HG03135 (cell line): ENCODE data around the gene MAGEL2.

Source experiments
- ATAC-seq: cut with Tn5 transposase; IDR thresholded peaks from one replicate; pipeline ENCODE4 v1.9.1; 2021; ENCODE audit warnings: mild to moderate bottlenecking, moderate library complexity; ENCODE audit not compliant: unreplicated experiment

MAGEL2 gene

GRCh38 chr15:23647421-23648370, at the start of gene MAGEL2:
Gene MAGEL2 (minus strand): TSS chr15:23647867. CDS start chr15:23647742, 125 bp downstream.
- ATAC-seq, result no peak

DNA sequence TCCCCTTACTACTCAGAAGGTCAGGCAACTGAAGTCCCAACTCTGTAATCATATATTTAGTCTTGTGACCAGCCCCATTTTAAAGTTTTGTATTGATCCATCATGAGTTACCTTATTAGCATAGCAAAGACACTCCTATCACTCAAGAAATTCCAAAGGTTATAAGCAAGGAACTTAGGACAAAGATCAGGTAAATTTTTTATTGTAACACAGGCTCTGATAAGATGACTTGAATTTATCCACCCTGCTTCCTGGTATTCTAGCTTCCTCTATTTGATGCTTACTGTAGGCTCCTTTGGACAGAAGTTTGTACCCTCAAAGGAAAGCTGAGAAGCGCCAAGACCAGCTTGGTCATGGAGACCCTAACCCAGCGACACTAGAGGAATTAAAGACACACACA, 47.6 kb upstream of the MAGEL2 start:
- ATAC-seq, result no peak

DNA sequence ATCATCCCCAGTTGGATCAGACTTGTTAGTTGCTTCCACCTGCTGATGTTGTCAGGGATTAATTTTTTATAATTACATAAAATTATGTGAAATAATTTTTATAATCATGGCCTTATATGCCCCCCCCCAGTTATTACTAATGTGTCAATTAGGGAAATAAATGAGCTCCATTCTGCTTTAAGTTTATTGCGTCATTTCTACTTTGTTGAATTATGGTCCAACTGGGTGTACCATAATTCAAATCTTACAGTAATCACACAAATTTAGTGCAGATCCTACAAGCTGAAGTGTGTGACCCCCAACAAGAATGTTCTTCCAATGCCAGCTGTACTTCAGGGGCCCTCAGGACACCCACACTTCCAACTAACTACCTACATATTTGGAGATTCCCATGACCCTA, 46.9 kb upstream of the MAGEL2 start:
- no peak for ATAC-seq

- ATAC-seq, result no peak
Observed at GRCh38 chr15:23690450-23690852, 42.8 kb upstream of the MAGEL2 start.

DNA sequence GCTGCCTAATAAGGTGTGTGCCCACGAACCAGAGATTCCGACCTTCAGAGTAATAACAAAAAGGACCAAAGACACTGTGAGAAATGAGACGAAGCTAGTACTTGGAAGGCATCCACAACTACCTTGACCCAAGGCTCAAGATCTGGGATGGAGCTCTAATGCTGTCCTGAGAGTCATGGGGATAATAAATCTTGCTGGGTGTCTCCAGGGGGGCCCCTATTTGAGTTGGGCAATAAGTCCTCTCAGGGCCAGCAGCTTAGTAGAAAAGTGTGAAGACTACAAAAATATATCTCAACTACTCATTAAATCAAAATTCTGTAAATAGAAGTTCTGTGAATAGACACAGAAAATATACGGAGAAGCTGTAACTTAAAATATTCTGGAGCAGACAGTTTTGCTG, 42.3 kb upstream of the MAGEL2 start:
- no peak for ATAC-seq

- ATAC-seq, result no peak
Observed at GRCh38 chr15:23687143-23687470, 39.4 kb upstream of the MAGEL2 start, which contains the start of gene NDN. Gene NDN (minus strand): TSS chr15:23687305. CDS start chr15:23687217, 88 bp downstream.

DNA sequence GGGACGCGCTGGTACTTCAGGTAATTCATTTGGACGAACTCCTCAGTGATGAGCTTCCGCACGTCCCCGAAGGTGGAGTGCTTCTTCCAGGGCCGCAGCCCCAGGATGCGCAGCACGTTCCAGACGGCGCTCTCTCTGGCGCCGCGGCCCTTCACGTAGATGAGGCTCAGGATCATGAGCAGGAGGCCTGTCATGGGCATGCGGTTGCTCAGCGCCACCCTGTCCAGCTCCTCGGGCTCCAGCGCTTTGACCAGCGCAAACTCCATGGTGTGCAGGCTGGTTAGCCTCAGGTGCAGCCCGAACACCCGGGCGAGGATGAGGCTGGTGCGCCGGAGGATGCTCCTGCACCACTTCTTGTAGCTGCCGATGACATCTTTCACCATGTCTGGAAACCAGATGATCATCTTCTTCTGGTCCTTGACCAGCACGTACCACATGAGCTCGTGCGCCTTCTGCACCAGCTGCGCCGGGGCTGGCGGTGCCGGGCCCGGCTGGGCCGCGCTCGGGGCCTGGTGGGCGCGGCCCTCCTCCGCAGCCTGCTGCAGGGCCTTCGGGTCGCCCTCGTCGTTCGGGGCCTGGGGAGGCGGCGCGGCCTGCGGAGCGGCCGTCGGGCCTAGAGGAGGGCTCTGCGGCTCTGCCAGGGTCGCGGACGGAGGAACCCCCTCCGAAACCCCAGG, 38.9 kb upstream of the MAGEL2 start:
- no peak for ATAC-seq

- ATAC-seq, result no peak
Observed at GRCh38 chr15:23671481-23671880, 23.8 kb upstream of the MAGEL2 start.

- no peak for ATAC-seq
Observed at GRCh38 chr15:23670970-23671369, 23.3 kb upstream of the MAGEL2 start.

GRCh38 chr15:23663232-23663631, 15.6 kb upstream of the MAGEL2 start:
- no peak for ATAC-seq

DNA sequence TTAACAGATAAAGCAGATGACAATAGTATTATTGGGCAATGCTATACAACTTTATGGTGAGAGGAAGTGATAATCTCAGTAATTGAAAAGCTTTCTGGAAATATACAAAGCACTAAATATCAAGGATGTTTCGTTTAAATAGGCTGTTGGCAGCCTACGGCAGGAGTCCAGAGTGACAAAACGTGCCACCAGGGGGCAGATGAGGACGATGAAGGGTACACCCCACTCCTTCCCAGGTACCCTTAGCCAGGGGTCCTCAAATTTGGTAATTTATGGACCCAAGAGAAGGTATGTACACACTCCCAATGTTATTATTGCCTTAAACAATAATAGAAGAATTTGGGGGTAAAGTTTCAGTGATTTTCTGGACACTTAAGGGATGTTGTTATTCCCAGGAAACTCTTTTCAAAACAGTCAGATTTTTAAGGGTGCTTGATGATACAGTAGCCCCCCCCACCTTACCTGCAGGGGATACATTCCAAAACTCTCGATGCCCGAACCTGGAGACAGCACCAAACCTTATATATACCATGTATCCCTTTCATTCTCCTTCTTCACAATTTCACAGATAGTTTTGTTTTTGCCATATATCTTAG, 1.4 kb upstream of the MAGEL2 start:
- no peak for ATAC-seq

DNA sequence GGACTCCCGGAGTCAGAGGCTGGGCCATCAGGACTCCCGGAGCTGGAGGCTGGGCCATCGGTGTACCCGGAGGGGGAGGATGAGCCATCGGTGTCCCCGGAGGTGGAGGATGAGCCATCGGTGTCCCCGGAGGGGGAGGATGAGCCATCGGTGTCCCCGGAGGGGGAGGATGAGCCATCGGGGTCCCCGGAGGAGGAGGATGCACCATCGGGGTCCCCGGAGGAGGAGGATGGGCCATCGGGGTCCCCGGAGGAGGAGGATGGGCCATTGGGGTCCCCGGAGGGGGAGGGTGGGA, 719 bp downstream of the MAGEL2 start:
- ATAC-seq, result no peak

DNA sequence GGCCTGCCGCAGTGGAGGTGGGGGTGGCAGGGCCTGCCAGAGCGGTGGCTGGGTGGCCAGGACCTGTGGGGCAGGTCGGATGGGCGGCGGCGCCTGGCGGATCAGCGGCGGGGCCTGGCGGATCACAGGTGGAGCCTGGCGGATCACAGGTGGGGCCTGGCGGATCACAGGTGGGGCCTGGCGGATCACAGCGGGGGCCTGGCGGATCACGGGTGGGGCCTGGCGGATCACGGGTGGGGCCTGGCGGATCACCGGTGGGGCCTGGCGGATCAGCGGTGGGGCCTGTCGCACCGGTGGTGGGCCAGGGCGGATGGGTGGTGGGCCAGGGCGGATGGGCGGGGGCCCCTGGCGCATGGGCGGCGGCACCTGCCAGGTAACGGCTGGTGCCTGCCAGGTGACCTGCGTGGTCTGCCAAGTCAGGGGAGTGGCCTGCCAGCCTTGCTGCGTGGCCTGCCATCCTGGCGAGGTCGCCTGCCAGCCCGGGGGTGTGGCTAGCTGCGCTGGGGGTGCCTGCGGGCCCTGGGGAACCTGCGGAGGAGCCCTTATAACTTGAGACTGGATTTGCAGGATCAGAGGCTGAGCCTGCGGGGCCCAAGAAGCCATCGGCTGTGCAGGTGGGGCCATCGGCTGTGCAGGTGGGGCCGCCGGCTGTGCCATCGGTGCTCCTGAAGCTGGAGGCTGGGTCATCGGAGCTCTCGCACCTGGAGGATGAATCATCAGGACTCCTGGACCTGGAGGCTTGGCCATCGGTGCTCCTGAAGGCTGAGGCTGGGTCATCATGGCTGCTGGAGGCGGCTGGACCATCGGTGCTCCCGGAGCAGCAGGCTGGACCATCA, 1.3 kb downstream of the MAGEL2 start:
- no peak for ATAC-seq

DNA sequence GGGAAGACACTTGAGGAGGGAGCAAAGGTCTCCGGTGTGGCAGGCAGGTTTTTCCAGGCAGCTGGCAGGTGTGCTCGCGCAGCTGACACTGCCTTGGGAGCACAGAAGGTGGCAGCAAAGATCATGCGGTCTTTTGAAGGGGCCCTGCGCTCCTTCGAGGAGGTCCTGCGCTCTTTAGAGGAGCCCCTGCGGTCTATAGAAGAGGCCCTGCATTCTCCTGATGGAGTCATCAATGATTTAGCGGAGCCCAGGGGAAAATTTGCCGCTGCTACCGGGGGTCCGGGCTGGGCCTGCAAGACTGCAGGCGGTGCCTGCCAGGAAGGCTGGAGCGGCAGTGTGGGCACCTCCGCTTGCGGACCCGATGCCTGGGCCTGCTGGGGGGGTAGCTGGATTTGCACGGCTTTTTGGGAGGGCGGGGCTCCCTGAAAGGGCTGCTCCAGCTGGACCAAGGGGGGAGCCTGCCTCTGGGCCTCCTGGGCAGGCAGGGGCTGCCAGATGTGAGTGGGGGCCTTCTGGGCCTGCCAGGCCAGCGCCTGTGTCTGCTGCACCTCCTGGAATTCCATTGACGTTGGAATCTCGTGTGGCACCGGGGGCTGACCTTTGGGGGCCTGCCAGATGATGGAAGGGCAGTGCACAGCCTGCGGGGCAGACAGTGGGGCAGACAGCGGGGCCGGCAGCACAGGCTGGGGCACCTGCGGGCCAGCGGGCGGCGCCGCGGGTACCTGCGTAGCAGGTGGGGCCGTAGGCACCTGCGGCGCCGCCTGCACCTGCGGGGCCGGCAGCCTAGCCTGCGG, 2.1 kb downstream of the MAGEL2 start:
- ATAC-seq, result no peak

DNA sequence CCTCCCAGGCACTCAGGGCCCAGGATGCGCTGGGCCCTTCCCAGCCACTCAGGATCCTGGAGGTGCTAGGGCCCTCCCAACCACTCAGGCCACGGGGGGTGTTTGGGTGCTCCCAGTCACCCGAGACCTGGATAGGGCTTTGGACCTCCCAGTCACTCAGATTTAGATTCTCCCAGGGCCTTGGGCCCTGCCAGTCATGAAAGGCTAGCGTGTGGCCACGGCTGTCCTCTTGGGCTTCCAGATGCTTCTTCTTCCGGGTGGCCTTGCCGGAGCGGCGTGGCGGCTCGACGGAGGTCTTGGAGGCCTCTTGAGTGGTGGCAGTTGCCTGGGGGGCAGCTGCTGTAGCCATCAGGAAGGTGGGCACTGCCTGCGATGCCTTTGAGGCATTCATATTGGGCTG, 2.8 kb downstream of the MAGEL2 start:
- ATAC-seq, result no peak

- ATAC-seq, result no peak
Observed at GRCh38 chr15:23642413-23643044, 5.1 kb downstream of the MAGEL2 start.

- ATAC-seq, result no peak
Observed at GRCh38 chr15:23634181-23634580, 13.5 kb downstream of the MAGEL2 start.

DNA sequence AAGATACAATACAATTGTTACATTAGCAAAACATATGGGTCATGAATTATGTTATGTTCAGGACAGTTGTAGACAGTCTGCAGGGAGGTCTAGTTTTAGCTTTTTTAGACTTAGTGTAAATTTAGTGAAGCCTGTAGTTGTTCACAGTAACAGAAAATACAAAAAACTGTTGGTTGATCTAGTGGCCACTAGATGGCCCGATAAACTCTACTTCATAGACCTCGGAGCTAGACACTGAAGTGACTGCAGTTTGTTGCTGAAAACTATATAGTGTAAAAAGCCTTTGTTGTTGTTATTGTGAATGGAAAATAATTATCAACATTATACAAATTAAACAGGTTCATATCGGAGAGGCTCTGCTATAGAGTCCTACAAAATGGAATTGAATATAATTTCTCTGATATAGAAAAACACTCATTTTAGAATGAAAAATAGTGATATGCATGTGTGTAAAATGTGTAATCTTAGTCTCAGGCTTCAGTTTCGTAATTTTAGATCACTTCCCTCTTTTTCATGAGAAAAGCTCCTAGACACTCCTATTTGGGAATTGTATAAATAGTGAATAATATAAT, 18.3 kb downstream of the MAGEL2 start:
- no peak for ATAC-seq

- no peak for ATAC-seq
Observed at GRCh38 chr15:23628612-23629233, 18.9 kb downstream of the MAGEL2 start.
